Activated CD8-positive, alpha-beta T cell treated with anti-CD3 and anti-CD28 coated beads for 36 hours (primary cell): ENCODE data around the gene CCDC71. TPM values are rescaled to one million over a fixed set of nuclear protein-coding genes. Genes with fewer than 3 reads are reported as not detected.
A peak's percentile ranks its signal among the peaks of the same experiment; 100 is the strongest.

Experiments
- ATAC-seq: fragments of 200-7000 bp; cut with Tn5 transposase; one replicate; pipeline ENCODE4 v1.10.0; 2021; ENCODE audit warnings: mild to moderate bottlenecking, moderate library complexity
- CTCF ChIA-PET: fragments of 350-600 bp; sonication (Branson Sonifier 250); formaldehyde crosslinking; loops from one replicate; lab custom pipeline; 2021; ENCODE audit warnings: antibody characterized with exemption; lab: Charles Lee
- POLR2A ChIA-PET: fragments of 350-600 bp; sonication (Branson Sonifier 250); formaldehyde crosslinking; loops from one replicate; lab custom pipeline; 2021; ENCODE audit warnings: antibody characterized with exemption; lab: Charles Lee
- DNase-seq: peaks from one replicate; pipeline ENCODE4 v3.0.0-alpha.2; 2020
- H3K27ac Mint-ChIP-seq: one replicate; pipeline ENCODE4 v1.8.0; 2021; ENCODE audit warnings: mild to moderate bottlenecking, mixed read lengths
- H3K27me3 Mint-ChIP-seq: one replicate; pipeline ENCODE4 v1.8.0; 2021; ENCODE audit warnings: mixed read lengths
- H3K36me3 Mint-ChIP-seq: one replicate; pipeline ENCODE4 v1.8.0; 2021; ENCODE audit warnings: low read depth, mixed read lengths
- H3K4me1 Mint-ChIP-seq: one replicate; pipeline ENCODE4 v1.8.0; 2021; ENCODE audit warnings: low read depth, mixed read lengths
- H3K4me3 Mint-ChIP-seq: one replicate; pipeline ENCODE4 v1.8.0; 2021; ENCODE audit warnings: mild to moderate bottlenecking, moderate library complexity, mixed read lengths
- H3K9me3 Mint-ChIP-seq: one replicate; pipeline ENCODE4 v1.8.0; 2021; ENCODE audit warnings: mixed read lengths
- intact Hi-C: fragments of 100-400 bp; cut with micrococcal nuclease; formaldehyde crosslinking; loops from one replicate; pipeline ENCODE4 v1.10.0; 2022
- total RNA-seq, 2 experiments: library from RNA; stranded (reverse); gene quantifications; one replicate each; pipeline ENCODE4 v1.2.3, GENCODE V29; 2021
- TF ChIP-seq, protein P1 (sequence below): fragments of 200-600 bp; IDR thresholded peaks from one replicate; pipeline ENCODE4 v1.8.0; 2022; ENCODE audit warnings: antibody characterized with exemption, mild to moderate bottlenecking

Gene CCDC71
- total RNA-seq, 2 experiments from 2014 or later, result 18.1 to 18.7 TPM

- Mint-ChIP-seq H3K4me1 (peaks cover 20% of the 10 kb centered on the region), H3K4me3 (no peak overlapping the region), H3K27ac (no peak overlapping the region), H3K36me3 (peaks cover 5% of the 10 kb centered on the region), H3K27me3 (no peaks in the 10 kb centered on the region), H3K9me3 (no peaks in the 10 kb centered on the region)
- POLR2A ChIA-PET, result no interaction called here
- CTCF ChIA-PET, result no interaction called here
- TF ChIP-seq, protein P1, sequence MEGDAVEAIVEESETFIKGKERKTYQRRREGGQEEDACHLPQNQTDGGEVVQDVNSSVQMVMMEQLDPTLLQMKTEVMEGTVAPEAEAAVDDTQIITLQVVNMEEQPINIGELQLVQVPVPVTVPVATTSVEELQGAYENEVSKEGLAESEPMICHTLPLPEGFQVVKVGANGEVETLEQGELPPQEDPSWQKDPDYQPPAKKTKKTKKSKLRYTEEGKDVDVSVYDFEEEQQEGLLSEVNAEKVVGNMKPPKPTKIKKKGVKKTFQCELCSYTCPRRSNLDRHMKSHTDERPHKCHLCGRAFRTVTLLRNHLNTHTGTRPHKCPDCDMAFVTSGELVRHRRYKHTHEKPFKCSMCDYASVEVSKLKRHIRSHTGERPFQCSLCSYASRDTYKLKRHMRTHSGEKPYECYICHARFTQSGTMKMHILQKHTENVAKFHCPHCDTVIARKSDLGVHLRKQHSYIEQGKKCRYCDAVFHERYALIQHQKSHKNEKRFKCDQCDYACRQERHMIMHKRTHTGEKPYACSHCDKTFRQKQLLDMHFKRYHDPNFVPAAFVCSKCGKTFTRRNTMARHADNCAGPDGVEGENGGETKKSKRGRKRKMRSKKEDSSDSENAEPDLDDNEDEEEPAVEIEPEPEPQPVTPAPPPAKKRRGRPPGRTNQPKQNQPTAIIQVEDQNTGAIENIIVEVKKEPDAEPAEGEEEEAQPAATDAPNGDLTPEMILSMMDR, result no peak
- DNase-seq (no peak), ATAC-seq (no peak)
- intact Hi-C loops, result no loop called here
Measured at GRCh38 chr3:49122886-49123545, 43.1 kb downstream of the CCDC71 start.

DNA sequence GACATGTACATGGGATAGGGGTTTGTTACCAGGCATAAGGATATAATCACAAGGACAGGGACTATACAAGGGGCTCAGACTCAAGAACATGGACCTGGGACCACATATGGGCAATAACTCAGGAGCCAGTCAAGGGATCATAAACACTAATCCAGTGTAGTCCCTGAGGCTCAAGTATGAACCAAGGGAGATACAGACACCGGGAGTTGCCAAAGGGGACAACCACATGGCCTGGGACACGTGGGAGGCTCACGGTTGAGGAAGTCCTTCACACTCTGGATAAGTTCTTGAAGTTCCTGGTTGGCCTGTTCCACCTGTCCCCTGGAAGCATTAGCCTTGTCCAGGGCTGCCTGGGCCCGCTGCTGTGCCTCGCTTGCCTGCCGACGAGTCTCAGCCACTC lies 43.7 kb downstream of the CCDC71 start:
- H3K4me1 Mint-ChIP-seq, result peaks cover 20% of the 10 kb centered on the region
- H3K4me3 Mint-ChIP-seq, result no peak overlapping the region
- H3K27me3 Mint-ChIP-seq, result no peaks in the 10 kb centered on the region
- TF ChIP-seq, protein P1, result no peak
- peaks cover 7% of the 10 kb centered on the region for H3K36me3 Mint-ChIP-seq
- no peak for DNase-seq
- peak overlapping the region; percentile 85 for H3K27ac Mint-ChIP-seq
- intact Hi-C loops, result no loop called here
- POLR2A ChIA-PET, result no interaction called here
- CTCF ChIA-PET, result interaction anchor here (1.0 kb wide), 1 partner anchor 48 kb away, joined by 5 read pairs; the partner anchor contains the start of gene KLHDC8B
- ATAC-seq, result no peak
- H3K9me3 Mint-ChIP-seq, result no peaks in the 10 kb centered on the region

GRCh38 chr3:49122022-49122421 lies 44.1 kb downstream of the CCDC71 start:
- ATAC-seq (no peak), DNase-seq (no peak)
- H3K4me1 Mint-ChIP-seq, result peaks cover 20% of the 10 kb centered on the region
- H3K9me3 Mint-ChIP-seq, result no peaks in the 10 kb centered on the region
- CTCF ChIA-PET, result interaction anchor here (1.0 kb wide), 1 partner anchor 49 kb away, joined by 5 read pairs; the partner anchor contains the start of gene KLHDC8B
- H3K27ac Mint-ChIP-seq, result peak overlapping the region; percentile 85
- TF ChIP-seq, protein P1, result no peak
- POLR2A ChIA-PET, result interaction anchor here (0.9 to 2.6 kb wide), 5 partner anchors 8 to 130 kb away, joined by 3 to 29 read pairs (median 5); partner anchors contain the start of gene QRICH1
- intact Hi-C loops, result no loop called here
- H3K27me3 Mint-ChIP-seq, result no peaks in the 10 kb centered on the region
- peak overlapping the region; percentile 87 for H3K4me3 Mint-ChIP-seq
- peaks cover 7% of the 10 kb centered on the region for H3K36me3 Mint-ChIP-seq

GRCh38 chr3:49121132-49121736 lies 44.9 kb downstream of the CCDC71 start:
- POLR2A ChIA-PET, result interaction anchor here (0.8 to 2.6 kb wide), 11 partner anchors 9 to 238 kb away, joined by 3 to 29 read pairs (median 3); partner anchors contain the start of genes KLHDC8B, QRICH1 and WDR6
- intact Hi-C loops, result no loop called here
- peaks cover 11% of the 10 kb centered on the region for H3K36me3 Mint-ChIP-seq
- no peaks in the 10 kb centered on the region for H3K9me3 Mint-ChIP-seq
- peak overlapping the region; percentile 85 for H3K27ac Mint-ChIP-seq
- ATAC-seq, result peak; percentile 10
- TF ChIP-seq, protein P1, result no peak
- DNase-seq, result no peak
- CTCF ChIA-PET, result interaction anchor here (0.6 to 2.0 kb wide), 6 partner anchors 27 to 599 kb away, joined by 3 to 16 read pairs (median 4); partner anchors contain the start of genes KLHDC8B, NDUFAF3 and QRICH1
- H3K4me1 Mint-ChIP-seq, result peaks cover 20% of the 10 kb centered on the region
- H3K4me3 Mint-ChIP-seq, result peak overlapping the region; percentile 87
- no peaks in the 10 kb centered on the region for H3K27me3 Mint-ChIP-seq
